K562 (cell line): ENCODE data around the gene CBX4. TPM values are rescaled to one million over a fixed set of nuclear protein-coding genes. Genes with fewer than 3 reads are reported as not detected.

Source experiments
- ATAC-seq: fragments of 200-7000 bp; cut with Tn5 transposase; 3 replicates; pipeline ENCODE4 v1.9.1; 2020; ENCODE audit warnings: moderate library complexity
- BruUV-seq: library from RNA; stranded (reverse); fragments of 400-500 nt; replicated peaks from 2 replicates; lab custom pipeline; 2021; lab: Mats Ljungman, UMichigan
- CTCF ChIA-PET: fragments of 300-600 bp; formaldehyde crosslinking; extraction: SDS; loops from one replicate; lab custom pipeline; 2021; ENCODE audit warnings: low intra/inter-chr PET ratio; lab: Yijun Ruan, JAX
- POLR2A ChIA-PET: fragments of 300-600, 350-650 bp; sonication (Branson Sonifier 250); formaldehyde crosslinking; extraction: SDS; loops from one replicate; lab custom pipeline; 2021; ENCODE audit warnings: antibody characterized with exemption, inconsistent platforms; lab: Yijun Ruan, JAX
- DNase-seq, 4 experiments: peaks; one replicate each; pipeline versions ENCODE4 v3.0.0 to v3.0.0-alpha.2; 2011 to 2018; ENCODE audit warnings: low spot score in 3 of 4, mixed read lengths in 3 of 4; ENCODE audit errors: extremely low read depth in 1 of 4
- FAIRE-seq: peaks from 2 replicates; lab custom pipeline; 2011; peaks lifted over from hg19 to GRCh38; lab: Jason Lieb, UNC
- H2AFZ ChIP-seq: 2 replicates; pipeline ENCODE4 v1.6.0; 2011; ENCODE audit warnings: low read depth, low read length, control low read depth, inconsistent platforms
- H3K27ac ChIP-seq: fragments of 200-600 bp; 3 replicates; pipeline ENCODE4 v1.8.0; 2011; ENCODE audit warnings: low read depth, mild to moderate bottlenecking, control low read depth, inconsistent platforms, low read length, moderate library complexity, mixed read lengths; ENCODE audit errors: extremely low read depth
- H3K27me3 ChIP-seq, 2 experiments: fragments of 300-600 bp in 1 of 2; 2 replicates in 1 of 2; 3 replicates in 1 of 2; pipeline versions ENCODE4 v1.6.0 to v1.8.0; 2011; ENCODE audit warnings: inconsistent platforms in 2 of 2, low read length in 2 of 2, mild to moderate bottlenecking in 1 of 2, mixed read lengths in 1 of 2, moderate library complexity in 1 of 2; ENCODE audit not compliant: control insufficient read depth in 2 of 2, insufficient read depth in 2 of 2
- H3K36me3 ChIP-seq: fragments of 300-600 bp; 3 replicates; pipeline ENCODE4 v1.8.0; 2011; ENCODE audit warnings: mild to moderate bottlenecking, low read length, inconsistent platforms; ENCODE audit not compliant: control insufficient read depth, insufficient read depth
- H3K4me1 ChIP-seq, 2 experiments: fragments of 200-600 bp in 1 of 2; replicated peaks in 1 of 2; 2 replicates in 1 of 2; 3 replicates in 1 of 2; pipeline versions ENCODE4 v1.5.1 to v1.8.0; 2011; ENCODE audit warnings: inconsistent platforms in 2 of 2, low read length in 2 of 2, mild to moderate bottlenecking in 1 of 2, mixed read lengths in 1 of 2, moderate library complexity in 1 of 2; ENCODE audit not compliant: control insufficient read depth in 2 of 2, insufficient read depth in 2 of 2
- H3K4me2 ChIP-seq: 2 replicates; pipeline ENCODE4 v1.6.1; 2011; ENCODE audit warnings: low read length, control low read depth, inconsistent platforms, mixed read lengths; ENCODE audit not compliant: insufficient read depth
- H3K4me3 ChIP-seq: fragments of 200-600 bp; sonication (generic), shearing (Covaris generic); 2 replicates; pipeline ENCODE4 v1.5.1; 2016; ENCODE audit warnings: control low read depth, inconsistent platforms
- H3K79me2 ChIP-seq: fragments of 200-600 bp; 3 replicates; pipeline ENCODE4 v1.8.0; 2011; ENCODE audit warnings: low read length, inconsistent platforms; ENCODE audit not compliant: control insufficient read depth, insufficient read depth
- H3K9ac ChIP-seq, 2 experiments: 2 replicates each; pipeline versions ENCODE4 v1.6.0 to v1.6.1; 2011; ENCODE audit warnings: low read depth in 2 of 2, low read length in 2 of 2, control low read depth in 1 of 2, inconsistent platforms in 1 of 2, mild to moderate bottlenecking in 1 of 2, mixed read lengths in 1 of 2; ENCODE audit not compliant: insufficient read depth in 1 of 2
- H3K9me1 ChIP-seq: one replicate; pipeline ENCODE4 v1.6.0; 2011; ENCODE audit warnings: inconsistent platforms, mild to moderate bottlenecking, low read length, moderate library complexity; ENCODE audit not compliant: control insufficient read depth, insufficient read depth
- H3K9me3 ChIP-seq: replicated peaks from 2 replicates; pipeline ENCODE4 v1.5.1; 2011; ENCODE audit warnings: low read depth, low read length, inconsistent platforms; ENCODE audit not compliant: control insufficient read depth, insufficient read depth
- H4K20me1 ChIP-seq: replicated peaks from 2 replicates; pipeline ENCODE4 v1.6.1; 2011; ENCODE audit warnings: low read length, inconsistent platforms, mixed read lengths; ENCODE audit not compliant: control insufficient read depth, insufficient read depth
- CCAR2 ChIP-seq: fragments of 200-400 bp; formaldehyde crosslinking; IDR thresholded peaks from 2 replicates; pipeline ENCODE4 v1.6.1; 2017; ENCODE audit warnings: mild to moderate bottlenecking, low read depth, low read length
- CTCF ChIP-seq, 3 experiments: IDR thresholded peaks in 2 of 3; conservative IDR thresholded peaks in 1 of 3; 2 replicates each; pipeline ENCODE4 v1.5.1; 2011 to 2012; ENCODE audit warnings: low read length in 3 of 3, mild to moderate bottlenecking in 3 of 3, control low read depth in 2 of 3, improper control_type of control experiment in 1 of 3, inconsistent platforms in 1 of 3, low read depth in 1 of 3, mixed read lengths in 1 of 3, moderate library complexity in 1 of 3; ENCODE audit not compliant: insufficient read depth in 2 of 3
- DLX4 ChIP-seq: fragments of 250-450 bp; sonication (Bioruptor Pico); IDR thresholded peaks from 2 replicates; pipeline ENCODE4 v1.6.1; 2021; ENCODE audit warnings: mild to moderate bottlenecking
- ETV6 ChIP-seq, 3 experiments: fragments of 150-350 bp in 1 of 3; sonication (generic) in 1 of 3; formaldehyde crosslinking in 1 of 3; IDR thresholded peaks; 2 replicates each; pipeline versions ENCODE4 v1.6.1 to v1.8.0; 2014 to 2022; ENCODE audit warnings: borderline replicate concordance in 2 of 3, low read depth in 2 of 3, antibody characterized with exemption in 1 of 3, low read length in 1 of 3, mild to moderate bottlenecking in 1 of 3, missing genetic modification reagents in 1 of 3
- HDAC1 ChIP-seq, 2 experiments: fragments of 450-650 bp; IDR thresholded peaks; 2 replicates each; pipeline ENCODE4 v1.6.1; 2016 to 2017; ENCODE audit warnings: inconsistent platforms in 1 of 2, mild to moderate bottlenecking in 1 of 2, moderate library complexity in 1 of 2
- IRF9 ChIP-seq: fragments of 450-650 bp; IDR thresholded peaks from 2 replicates; pipeline ENCODE4 v1.6.1; 2016; ENCODE audit warnings: missing biosample characterization, missing genetic modification characterization
- JUN ChIP-seq, 2 experiments: sonication (generic) in 1 of 2; formaldehyde crosslinking in 1 of 2; IDR thresholded peaks; 2 replicates each; pipeline versions ENCODE4 v1.6.1 to v1.8.0; 2012 to 2022; ENCODE audit warnings: borderline replicate concordance in 2 of 2, mild to moderate bottlenecking in 2 of 2, improper control_type of control experiment in 1 of 2, low read depth in 1 of 2, low read length in 1 of 2, missing genetic modification reagents in 1 of 2
- NR1H2 ChIP-seq: sonication (generic); formaldehyde crosslinking; IDR thresholded peaks from 2 replicates; pipeline ENCODE4 v1.4.0; 2020; ENCODE audit warnings: mild to moderate bottlenecking, missing genetic modification reagents
- SRF ChIP-seq, 2 experiments: fragments of 250-450, 450-650 bp in 1 of 2; sonication (Bioruptor Pico) in 1 of 2; sonication (generic) in 1 of 2; formaldehyde crosslinking; IDR thresholded peaks; 2 replicates each; pipeline versions ENCODE4 v1.5.0 to v1.5.1; 2020 to 2022; ENCODE audit warnings: mild to moderate bottlenecking in 1 of 2, missing genetic modification reagents in 1 of 2
- SUPT5H ChIP-seq: fragments of 450-650 bp; IDR thresholded peaks from 2 replicates; pipeline ENCODE4 v1.6.1; 2016
- THRAP3 ChIP-seq: fragments of 450-650 bp; IDR thresholded peaks from 2 replicates; pipeline ENCODE4 v1.6.1; 2016; ENCODE audit warnings: mild to moderate bottlenecking, inconsistent platforms, borderline replicate concordance
- ZNF274 ChIP-seq: IDR thresholded peaks from 2 replicates; pipeline ENCODE4 v1.6.1; 2011; ENCODE audit warnings: low read depth, mild to moderate bottlenecking, low read length, moderate library complexity, borderline replicate concordance
- ZNF551 ChIP-seq: fragments of 250-450 bp; sonication (Bioruptor Pico); IDR thresholded peaks from 2 replicates; pipeline ENCODE4 v1.5.0; 2021; ENCODE audit warnings: mild to moderate bottlenecking, moderate library complexity
- ZNF655 ChIP-seq: fragments of 250-450 bp; sonication (Bioruptor Pico); IDR thresholded peaks from 2 replicates; pipeline ENCODE4 v1.5.0; 2021
- ZNF780A ChIP-seq: fragments of 250-450 bp; sonication (Bioruptor Pico); IDR thresholded peaks from 2 replicates; pipeline ENCODE4 v1.5.0; 2021; ENCODE audit warnings: mild to moderate bottlenecking
- WGBS: fragments of 100-300 bp; shearing (Covaris generic); methylation state at CpG from one replicate; pipeline ENCODE4 v1.1.6; 2016; ENCODE audit warnings: low coverage, mixed read lengths; ENCODE audit not compliant: insufficient coverage; ENCODE audit errors: missing lambda C conversion rate; 5-methylcytosine and 5-hydroxymethylcytosine counted together
- in situ Hi-C: fragments of 300-500 bp; cut with MboI; formaldehyde crosslinking; loops from 4 replicates; pipeline ENCODE4 v1.15.0; 2018; ENCODE audit warnings: inconsistent platforms, mixed read lengths
- intact Hi-C: fragments of 100-400 bp; cut with micrococcal nuclease; formaldehyde crosslinking; loops from 2 replicates; pipeline ENCODE4 v1.14.2; 2022
- polyA plus RNA-seq, 8 experiments: library from polyadenylated mRNA; depleted of rRNA in 4 of 8; stranded (reverse) in 5 of 8; unstranded in 3 of 8; fragments of >200 nt; fragmentation: Nextera tagmentation in 2 of 8; fragmentation: Illumina TruSeq in 1 of 8; extraction: Ambion mirVana in 2 of 8; extraction: Trizol in 1 of 8; gene quantifications; 2 replicates each; pipeline versions ENCODE4 v1.2.1 to v1.2.3, GENCODE V29; 2011 to 2014; ENCODE audit warnings: inconsistent platforms in 1 of 8, missing spikeins in 1 of 8
- total RNA-seq, 7 experiments: library from RNA; depleted of rRNA in 6 of 7; stranded (reverse); fragments of >200 nt in 6 of 7; fragmentation: Illumina TruSeq in 2 of 7; extraction: Trizol in 2 of 7; gene quantifications; 2 replicates each; pipeline versions ENCODE4 v1.2.1 to v1.2.3, GENCODE V29; 2011 to 2021; ENCODE audit warnings: low replicate concordance in 1 of 7

CBX4 gene
- total and polyA plus RNA-seq, 9 of the 15 experiments (the other 6 are each of a cell fraction or from before 2014, with no cell fraction given) = 0.98 to 50.5 (median 10.0) TPM

- 4% methylated on average over 15 of the region's 18 CpGs for WGBS
- H3K4me3 ChIP-seq = no peak overlapping the region
- FAIRE-seq = no peak
- H3K79me2 ChIP-seq = no peaks in the 10 kb centered on the region
- no peak overlapping the region for H3K9ac ChIP-seq
- no peak overlapping the region for H3K27ac ChIP-seq
- H3K9me1 ChIP-seq = no peaks in the 10 kb centered on the region
- no TSS peak for BruUV-seq
- in situ Hi-C loops (no loop called here), intact Hi-C loops (no loop called here)
- DNase-seq = no peak
- no peak for TF ChIP-seq SUPT5H
- TF ChIP-seq ZNF274 = no peak
- TF ChIP-seq NR1H2 (CRISPR knock-in tag) = no peak
- TF ChIP-seq ZNF780A (CRISPR knock-in tag) = no peak
- TF ChIP-seq THRAP3 = no peak
- TF ChIP-seq ZNF551 = no peak
- TF ChIP-seq DLX4 (CRISPR knock-in tag) = no peak
- no peak for TF ChIP-seq JUN (IDR thresholded peaks at IDR 0.05; ENCODE audit: borderline replicate concordance, low read depth, low read length)
- TF ChIP-seq JUN (CRISPR knock-in tag; IDR thresholded peaks at IDR 0.05; ENCODE audit: borderline replicate concordance) = no peak
- TF ChIP-seq ZNF655 (CRISPR knock-in tag) = no peak
- no peak for TF ChIP-seq HDAC1 (IDR thresholded peaks at IDR 0.05)
- no peak for TF ChIP-seq CTCF (IDR thresholded peaks at IDR 0.05 in 2 of 3, conservative IDR thresholded peaks at IDR 0.05 in 1 of 3; ENCODE audit: insufficient read depth in 2 of 3, low read depth in 1 of 3, low read length in 3 of 3)
- no peak for TF ChIP-seq CCAR2
- no peak for TF ChIP-seq ETV6 (IDR thresholded peaks at IDR 0.05; ENCODE audit: borderline replicate concordance in 1 of 2, low read depth in 2 of 2, low read length in 1 of 2)
- TF ChIP-seq ETV6 (CRISPR knock-in tag; IDR thresholded peaks at IDR 0.05; ENCODE audit: borderline replicate concordance) = no peak
- TF ChIP-seq IRF9 (tag) = no peak
- TF ChIP-seq SRF (CRISPR knock-in tag; IDR thresholded peaks at IDR 0.05) = no peak
- no peak overlapping the region for H3K4me2 ChIP-seq
- H4K20me1 ChIP-seq = peaks cover 7% of the 10 kb centered on the region; the same call in 1 of the 2 replicates
- H3K27me3 ChIP-seq = peaks cover 39 to 62% of the 10 kb centered on the region in 2 experiments; a peak in 4 of 5 replicates
- H3K36me3 ChIP-seq = no peaks in the 10 kb centered on the region
- no peak for ATAC-seq
- H2AFZ ChIP-seq = no peak overlapping the region
- H3K9me3 ChIP-seq = no peaks in the 10 kb centered on the region
- ChIA-PET POLR2A (interaction anchor here (0.7 to 2.1 kb wide), 6 partner anchors 9 to 109 kb away, joined by 3 to 14 read pairs (median 4); partner anchors contain the start of gene CBX4), CTCF (no interaction called here)
- peaks cover 0 to 11% of the 10 kb centered on the region in 2 experiments; a peak in 2 of 5 replicates for H3K4me1 ChIP-seq
These were observed 26.3 kb upstream of the CBX4 start for GRCh38 chr17:79865351-79866210.
